Endothelial cell of umbilical vein (primary cell): ENCODE data around the gene EPRS1. TPM values are rescaled to one million over a fixed set of nuclear protein-coding genes. Genes with fewer than 3 reads are reported as not detected.

Experiments
- BruUV-seq: library from RNA; stranded (reverse); fragments of 400-500 nt; replicated peaks from 2 replicates; lab custom pipeline; 2021; lab: Mats Ljungman, UMichigan
- CTCF ChIA-PET: fragments of 300-600, 350-600 bp; sonication (Branson Sonifier 250); formaldehyde crosslinking; loops from one replicate; lab custom pipeline; 2021; ENCODE audit warnings: antibody characterized with exemption, inconsistent platforms; lab: Charles Lee
- POLR2A ChIA-PET: fragments of 300-600, 350-600 bp; sonication (Branson Sonifier 250); formaldehyde crosslinking; loops from one replicate; lab custom pipeline; 2021; ENCODE audit warnings: antibody characterized with exemption, inconsistent platforms; lab: Charles Lee
- DNase-seq: peaks from one replicate; pipeline ENCODE4 v3.0.0-alpha.2; 2011; ENCODE audit warnings: low read depth, low spot score
- FAIRE-seq: peaks from 2 replicates; lab custom pipeline; 2011; peaks lifted over from hg19 to GRCh38; lab: Jason Lieb, UNC
- H2AFZ ChIP-seq: 2 replicates; pipeline ENCODE4 v1.6.0; 2012; ENCODE audit warnings: low read depth, low read length, control low read depth, inconsistent platforms
- H3K27ac ChIP-seq: 2 replicates; pipeline ENCODE4 v1.5.1; 2011; ENCODE audit warnings: low read depth, mild to moderate bottlenecking, control low read depth, low read length, moderate library complexity; ENCODE audit not compliant: insufficient read depth
- H3K27me3 ChIP-seq, 2 experiments: 2 replicates each; pipeline versions ENCODE4 v1.6.0 to v1.6.1; 2011; ENCODE audit warnings: low read length in 2 of 2, mixed read lengths in 1 of 2; ENCODE audit not compliant: control insufficient read depth in 2 of 2, insufficient read depth in 2 of 2
- H3K36me3 ChIP-seq, 2 experiments: 2 replicates in 1 of 2; 3 replicates in 1 of 2; pipeline ENCODE4 v1.5.1; 2011; ENCODE audit warnings: low read length in 2 of 2, mild to moderate bottlenecking in 1 of 2, moderate library complexity in 1 of 2; ENCODE audit not compliant: control insufficient read depth in 2 of 2, insufficient read depth in 2 of 2; ENCODE audit errors: extremely low read depth in 1 of 2
- H3K4me1 ChIP-seq: 3 replicates; pipeline ENCODE4 v1.5.1; 2011; ENCODE audit warnings: mild to moderate bottlenecking, low read length; ENCODE audit not compliant: control insufficient read depth, insufficient read depth; ENCODE audit errors: extremely low read depth
- H3K4me2 ChIP-seq: 2 replicates; pipeline ENCODE4 v1.6.1; 2011; ENCODE audit warnings: low read length, control low read depth, mixed read lengths; ENCODE audit not compliant: insufficient read depth
- H3K4me3 ChIP-seq, 3 experiments: fragments of 200-600 bp in 1 of 3; sonication (generic), shearing (Covaris generic) in 1 of 3; replicated peaks in 1 of 3; 2 replicates each; pipeline ENCODE4 v1.5.1; 2011 to 2016; ENCODE audit warnings: control low read depth in 3 of 3, low read length in 3 of 3, mild to moderate bottlenecking in 2 of 3, inconsistent platforms in 1 of 3, low read depth in 1 of 3, moderate library complexity in 1 of 3; ENCODE audit not compliant: insufficient read depth in 1 of 3
- H3K79me2 ChIP-seq: 2 replicates; pipeline ENCODE4 v1.6.0; 2012; ENCODE audit warnings: low read length, inconsistent platforms; ENCODE audit not compliant: control insufficient read depth, insufficient read depth
- H3K9ac ChIP-seq: replicated peaks from 2 replicates; pipeline ENCODE3; 2011; ENCODE audit warnings: low read length, control low read depth; ENCODE audit not compliant: insufficient read depth; ENCODE audit errors: extremely low read depth
- H3K9me1 ChIP-seq: replicated peaks from 3 replicates; pipeline ENCODE4 v1.6.0; 2011; ENCODE audit warnings: mild to moderate bottlenecking, low read length; ENCODE audit not compliant: control insufficient read depth, insufficient read depth; ENCODE audit errors: extremely low read depth
- H3K9me3 ChIP-seq: replicated peaks from 2 replicates; pipeline ENCODE4 v1.5.1; 2012; ENCODE audit warnings: low read length, inconsistent platforms; ENCODE audit not compliant: control insufficient read depth, insufficient read depth
- H4K20me1 ChIP-seq: replicated peaks from 2 replicates; pipeline ENCODE3; 2011; ENCODE audit warnings: mild to moderate bottlenecking, low read length; ENCODE audit not compliant: control insufficient read depth, insufficient read depth; ENCODE audit errors: extremely low read depth
- CTCF ChIP-seq, 2 donors: IDR thresholded peaks; 1 replicate in 1 of 2; 2 replicates in 1 of 2; pipeline ENCODE4 v1.5.1; 2011; ENCODE audit warnings: low read length in 2 of 2, mild to moderate bottlenecking in 2 of 2, moderate library complexity in 2 of 2, control low read depth in 1 of 2, inconsistent platforms in 1 of 2, low read depth in 1 of 2; ENCODE audit not compliant: insufficient read depth in 1 of 2; ENCODE audit errors: extremely low read depth in 1 of 2
- EZH2 ChIP-seq: IDR thresholded peaks from 2 replicates; pipeline ENCODE4 v1.6.1; 2012; ENCODE audit warnings: borderline replicate concordance, low read depth, mild to moderate bottlenecking, moderate library complexity, low read length, inconsistent platforms; ENCODE audit not compliant: severe bottlenecking
- FOS ChIP-seq: IDR thresholded peaks from 2 replicates; pipeline ENCODE4 v1.6.1; 2011; ENCODE audit warnings: mild to moderate bottlenecking, low read length, moderate library complexity, borderline replicate concordance; ENCODE audit not compliant: insufficient read depth
- GATA2 ChIP-seq: IDR thresholded peaks from 2 replicates; pipeline ENCODE4 v1.7.0; 2011; ENCODE audit warnings: low read depth, mild to moderate bottlenecking, moderate library complexity, mixed read lengths, low read length; ENCODE audit not compliant: insufficient read length, insufficient read depth
- JUN ChIP-seq: IDR thresholded peaks from 2 replicates; pipeline ENCODE4 v1.6.1; 2011; ENCODE audit warnings: borderline replicate concordance, low read depth; ENCODE audit not compliant: insufficient read length, insufficient read depth
- MYC ChIP-seq: IDR thresholded peaks from one replicate; pipeline ENCODE4 v1.6.1; 2011; ENCODE audit warnings: mild to moderate bottlenecking, low read depth, low read length
- POLR2A ChIP-seq: IDR thresholded peaks from 2 replicates; pipeline ENCODE4 v1.6.1; 2012; ENCODE audit warnings: low read depth, mild to moderate bottlenecking, control low read depth, low read length
- POLR2AphosphoS5 ChIP-seq: IDR thresholded peaks from 2 replicates; pipeline ENCODE4 v1.6.1; 2012; ENCODE audit warnings: low read depth, mild to moderate bottlenecking, control low read depth, low read length, moderate library complexity; ENCODE audit not compliant: insufficient read depth
- dilution Hi-C: fragments of 300-500 bp; cut with MboI; formaldehyde crosslinking; loops from one replicate; pipeline ENCODE4 v1.15.0; 2019; ENCODE audit warnings: low sequenced_read_pairs; ENCODE audit not compliant: extremely low pct_ligation_motif_present
- intact Hi-C: fragments of 100-400 bp; cut with micrococcal nuclease; formaldehyde crosslinking; loops from one replicate; pipeline ENCODE4 v1.10.0; 2022
- polyA plus RNA-seq, 4 experiments: library from polyadenylated mRNA; depleted of rRNA in 3 of 4; stranded (reverse) in 3 of 4; unstranded in 1 of 4; fragments of >200 nt; gene quantifications; 2 replicates each; pipeline versions ENCODE4 v1.2.1 to v1.2.3, GENCODE V29; 2011 to 2012; ENCODE audit warnings: missing spikeins in 1 of 4
- total RNA-seq: library from RNA; stranded (reverse); gene quantifications from 2 replicates; pipeline ENCODE4 v1.2.3, GENCODE V29; 2021
- TF ChIP-seq, protein P1 (sequence below): IDR thresholded peaks from 2 replicates; pipeline ENCODE4 v1.6.1; 2011; ENCODE audit not compliant: insufficient read depth, insufficient read length

Gene EPRS1
- total and polyA plus RNA-seq, 2 donors (not counting 3 experiments of a cell fraction or from before 2014, with no cell fraction given) = 22.9 to 109 TPM

DNA sequence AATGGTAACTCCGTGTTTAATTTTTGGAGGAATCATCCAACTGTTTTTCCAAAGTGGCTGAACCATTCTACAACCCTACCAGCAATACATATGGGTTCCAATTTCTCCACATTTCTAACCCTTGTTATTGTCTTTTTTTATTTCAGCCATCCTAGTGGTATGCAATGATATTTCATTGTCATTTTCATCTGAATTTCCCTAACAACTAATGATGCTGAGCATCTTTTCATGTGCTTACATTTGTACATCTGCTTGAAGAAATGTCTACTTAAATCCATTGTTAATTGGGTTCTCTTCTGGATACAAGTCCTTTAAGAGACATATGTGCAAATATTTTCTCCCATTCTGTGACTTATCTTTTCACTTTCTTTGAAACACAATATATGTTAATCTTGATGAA is 43.3 kb downstream of the EPRS1 start:
- Histone ChIP-seq H3K27me3 (no peaks in the 10 kb centered on the region), H3K36me3 (peaks cover 2 to 8% of the 10 kb centered on the region in 2 experiments), H3K4me1 (peaks cover 21% of the 10 kb centered on the region), H3K4me2 (no peak overlapping the region), H3K4me3 (no peak overlapping the region), H3K9me1 (no peaks in the 10 kb centered on the region), H3K79me2 (no peaks in the 10 kb centered on the region), H3K9me3 (no peaks in the 10 kb centered on the region), H2AFZ (no peak overlapping the region), H4K20me1 (no peaks in the 10 kb centered on the region), H3K27ac (no peak overlapping the region), H3K9ac (no peak overlapping the region)
- POLR2A ChIA-PET = interaction anchor here (0.6 kb wide), 1 partner anchor 213 kb away, joined by 3 read pairs; no protein-coding TSS in a partner anchor
- CTCF ChIA-PET = no interaction called here
- no peak for DNase-seq
- intact Hi-C loops = loop anchor here (5.0 kb wide), 1 partner anchor 89 kb away; the partner anchor contains the start of gene IARS2
- BruUV-seq = no TSS peak
- no peak for TF ChIP-seq CTCF (IDR thresholded peaks at IDR 0.05; ENCODE audit: extremely low read depth in 1 of 2, insufficient read depth in 1 of 2, low read depth in 1 of 2, low read length in 2 of 2)
- no peak for TF ChIP-seq JUN
- TF ChIP-seq EZH2 = no peak
- no peak for TF ChIP-seq POLR2A
- TF ChIP-seq, protein P1, sequence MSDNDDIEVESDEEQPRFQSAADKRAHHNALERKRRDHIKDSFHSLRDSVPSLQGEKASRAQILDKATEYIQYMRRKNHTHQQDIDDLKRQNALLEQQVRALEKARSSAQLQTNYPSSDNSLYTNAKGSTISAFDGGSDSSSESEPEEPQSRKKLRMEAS = no peak
- no peak for TF ChIP-seq POLR2AphosphoS5
- TF ChIP-seq FOS = no peak
- no peak for TF ChIP-seq GATA2
- TF ChIP-seq MYC = no peak
- dilution Hi-C loops = no loop called here
- no peak for FAIRE-seq
